K562 (cell line): Measurements from ENCODE around the gene TIMM23. TPM values are rescaled to one million over a fixed set of nuclear protein-coding genes. Genes with fewer than 3 reads are reported as not detected.
A peak's percentile ranks its signal among the peaks of the same experiment; 100 is the strongest.

Source experiments
- CEBPB ChIP-seq: fragments of 450-650 bp; IDR thresholded peaks from 2 replicates; pipeline ENCODE4 v1.6.1; 2016; ENCODE audit warnings: missing genetic modification characterization, missing compliant biosample characterization
- JUND ChIP-seq, 2 experiments: IDR thresholded peaks; 2 replicates in 1 of 2; 3 replicates in 1 of 2; pipeline ENCODE4 v1.6.1; 2011; ENCODE audit warnings: borderline replicate concordance in 2 of 2, low read depth in 2 of 2, low read length in 2 of 2, improper control_type of control experiment in 1 of 2, missing biosample characterization in 1 of 2, missing genetic modification characterization in 1 of 2, missing genetic modification reagents in 1 of 2
- KLF16 ChIP-seq: IDR thresholded peaks from 2 replicates; pipeline ENCODE4 v1.6.1; 2016; ENCODE audit warnings: antibody characterized with exemption
- MIER1 ChIP-seq: fragments of 450-650 bp; IDR thresholded peaks from 2 replicates; pipeline ENCODE4 v1.6.1; 2016; ENCODE audit warnings: antibody characterized with exemption, mild to moderate bottlenecking, low read depth
- NFIC ChIP-seq: fragments of 450-650 bp; IDR thresholded peaks from 2 replicates; pipeline ENCODE4 v1.6.1; 2017; ENCODE audit warnings: mild to moderate bottlenecking, inconsistent platforms
- POLR2AphosphoS2 ChIP-seq: IDR thresholded peaks from 2 replicates; pipeline ENCODE4 v1.6.1; 2012; ENCODE audit warnings: low read length, improper control_type of control experiment
- TRIM24 ChIP-seq, 2 experiments: fragments of 450-650 bp; IDR thresholded peaks; 2 replicates each; pipeline ENCODE4 v1.6.1; 2016
- ZBTB40 ChIP-seq, 2 experiments: fragments of 450-650 bp in 1 of 2; sonication (generic) in 1 of 2; formaldehyde crosslinking in 1 of 2; IDR thresholded peaks; 2 replicates each; pipeline versions ENCODE4 v1.7.1 to v1.9.0; 2016 to 2022; ENCODE audit warnings: inconsistent platforms in 1 of 2, mild to moderate bottlenecking in 1 of 2, missing genetic modification reagents in 1 of 2
- ZNF644 ChIP-seq: fragments of 200-800 bp; sonication (Bioruptor generic); IDR thresholded peaks from 2 replicates; pipeline ENCODE4 v1.6.1; 2016; ENCODE audit warnings: low read depth, missing genetic modification characterization, missing compliant biosample characterization
- ZNF76 ChIP-seq: fragments of 250-450 bp; sonication (Bioruptor Pico); IDR thresholded peaks from 2 replicates; pipeline ENCODE4 v1.4.0; 2020; ENCODE audit warnings: mild to moderate bottlenecking, moderate library complexity, borderline replicate concordance
- polyA plus RNA-seq, 8 experiments: library from polyadenylated mRNA; depleted of rRNA in 4 of 8; stranded (reverse) in 5 of 8; unstranded in 3 of 8; fragments of >200 nt; fragmentation: Nextera tagmentation in 2 of 8; fragmentation: Illumina TruSeq in 1 of 8; extraction: Ambion mirVana in 2 of 8; extraction: Trizol in 1 of 8; gene quantifications; 2 replicates each; pipeline versions ENCODE4 v1.2.1 to v1.2.3, GENCODE V29; 2011 to 2014; ENCODE audit warnings: inconsistent platforms in 1 of 8, missing spikeins in 1 of 8
- total RNA-seq, 7 experiments: library from RNA; depleted of rRNA in 6 of 7; stranded (reverse); fragments of >200 nt in 6 of 7; fragmentation: Illumina TruSeq in 2 of 7; extraction: Trizol in 2 of 7; gene quantifications; 2 replicates each; pipeline versions ENCODE4 v1.2.1 to v1.2.3, GENCODE V29; 2011 to 2021; ENCODE audit warnings: low replicate concordance in 1 of 7
- TF ChIP-seq, protein P1 (sequence below): fragments of 450-650 bp; formaldehyde crosslinking; IDR thresholded peaks from 2 replicates; pipeline ENCODE4 v1.4.0; 2022; ENCODE audit warnings: missing genetic modification characterization

Gene TIMM23
- total and polyA plus RNA-seq, 9 of the 15 experiments (the other 6 are each of a cell fraction or from before 2014, with no cell fraction given) = 148 to 280 (median 183) TPM

- no peak; the same call in 1 of the 2 replicates for TF ChIP-seq JUND (IDR thresholded peaks at IDR 0.05; ENCODE audit: borderline replicate concordance, low read depth, low read length)
- peak; percentile 40; the same call in 2 of the 3 replicates for TF ChIP-seq JUND (tag; IDR thresholded peaks at IDR 0.05; ENCODE audit: borderline replicate concordance, low read depth, low read length)
- peak; percentile 54; the same call in 1 of the 2 replicates for TF ChIP-seq ZNF644
- peak; percentile 41; the same call in 1 of the 2 replicates for TF ChIP-seq KLF16
- TF ChIP-seq, protein P1, sequence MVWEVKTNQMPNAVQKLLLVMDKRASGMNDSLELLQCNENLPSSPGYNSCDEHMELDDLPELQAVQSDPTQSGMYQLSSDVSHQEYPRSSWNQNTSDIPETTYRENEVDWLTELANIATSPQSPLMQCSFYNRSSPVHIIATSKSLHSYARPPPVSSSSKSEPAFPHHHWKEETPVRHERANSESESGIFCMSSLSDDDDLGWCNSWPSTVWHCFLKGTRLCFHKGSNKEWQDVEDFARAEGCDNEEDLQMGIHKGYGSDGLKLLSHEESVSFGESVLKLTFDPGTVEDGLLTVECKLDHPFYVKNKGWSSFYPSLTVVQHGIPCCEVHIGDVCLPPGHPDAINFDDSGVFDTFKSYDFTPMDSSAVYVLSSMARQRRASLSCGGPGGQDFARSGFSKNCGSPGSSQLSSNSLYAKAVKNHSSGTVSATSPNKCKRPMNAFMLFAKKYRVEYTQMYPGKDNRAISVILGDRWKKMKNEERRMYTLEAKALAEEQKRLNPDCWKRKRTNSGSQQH (CRISPR knock-in tag) = no peak
- no peak for TF ChIP-seq POLR2AphosphoS2
- peak; percentile 95 for TF ChIP-seq ZBTB40 (IDR thresholded peaks at IDR 0.05)
- TF ChIP-seq ZBTB40 (CRISPR knock-in tag; IDR thresholded peaks at IDR 0.05) = no peak
- no peak for TF ChIP-seq MIER1
- peak; percentile 92 for TF ChIP-seq CEBPB (tag)
- TF ChIP-seq ZNF76 (CRISPR knock-in tag) = 0 out of 2 replicates have a peak, but pooled peaks have one; percentile 31
- peak; percentile 22; the same call in 1 of the 2 replicates for TF ChIP-seq NFIC
- TF ChIP-seq TRIM24 (IDR thresholded peaks at IDR 0.05) = peak in 1 of 2 experiments; percentile 55; a peak in 1 of 4 replicates
Observed at GRCh38 chr10:46031648-46032532, 59.6 kb downstream of the TIMM23 start (continued).
